ENCODE data around the gene FAM98B.
A peak's percentile ranks its signal among the peaks of the same experiment; 100 is the strongest.

FAM98B gene

GRCh38 chr15:38508647-38509046 is 54.7 kb downstream of the FAM98B start:
- no peak for DNase-seq (ENCODE audit: low read depth)

- no peak for DNase-seq (ENCODE audit: low read depth)
These were observed 55.2 kb downstream of the FAM98B start for GRCh38 chr15:38509152-38509551.

- DNase-seq (ENCODE audit: low read depth): no peak
These were observed 59.0 kb downstream of the FAM98B start for GRCh38 chr15:38512901-38513300.

- no peak for DNase-seq (ENCODE audit: low read depth)
These were observed 60.7 kb downstream of the FAM98B start for GRCh38 chr15:38514601-38515000.

- no peak for DNase-seq (ENCODE audit: low read depth)
These were observed 62.7 kb downstream of the FAM98B start for GRCh38 chr15:38516626-38517025.

GRCh38 chr15:38517312-38517975 is 63.5 kb downstream of the FAM98B start:
- no peak for DNase-seq (ENCODE audit: low read depth)

GRCh38 chr15:38518084-38518483 is 64.2 kb downstream of the FAM98B start:
- no peak for DNase-seq (ENCODE audit: low read depth)

- DNase-seq (ENCODE audit: low read depth): no peak
These were observed 66.1 kb downstream of the FAM98B start for GRCh38 chr15:38520035-38520434.

GRCh38 chr15:38521316-38521715 is 67.4 kb downstream of the FAM98B start:
- no peak for DNase-seq (ENCODE audit: low read depth)

GRCh38 chr15:38522922-38523321 is 69.0 kb downstream of the FAM98B start:
- no peak for DNase-seq (ENCODE audit: low read depth)

GRCh38 chr15:38524156-38524555 is 70.2 kb downstream of the FAM98B start:
- no peak for DNase-seq (ENCODE audit: low read depth)

GRCh38 chr15:38525489-38525888 is 71.6 kb downstream of the FAM98B start:
- DNase-seq (ENCODE audit: low read depth): no peak

- DNase-seq (ENCODE audit: low read depth): no peak
These were observed 72.2 kb downstream of the FAM98B start for GRCh38 chr15:38526158-38526557.

- no peak for DNase-seq (ENCODE audit: low read depth)
These were observed 74.4 kb downstream of the FAM98B start for GRCh38 chr15:38528294-38528693.

- DNase-seq (ENCODE audit: low read depth): no peak
These were observed 76.2 kb downstream of the FAM98B start for GRCh38 chr15:38530113-38530512.

GRCh38 chr15:38531509-38531908 is 77.6 kb downstream of the FAM98B start:
- DNase-seq (ENCODE audit: low read depth): no peak

- no peak for DNase-seq (ENCODE audit: low read depth)
These were observed 78.8 kb downstream of the FAM98B start for GRCh38 chr15:38532728-38533127.

- no peak for DNase-seq (ENCODE audit: low read depth)
These were observed 79.5 kb downstream of the FAM98B start for GRCh38 chr15:38533416-38533915.

- no peak for DNase-seq (ENCODE audit: low read depth)
These were observed 80.0 kb downstream of the FAM98B start for GRCh38 chr15:38533926-38534325.

- DNase-seq (ENCODE audit: low read depth): no peak
These were observed 80.8 kb downstream of the FAM98B start for GRCh38 chr15:38534691-38535090.

- no peak for DNase-seq (ENCODE audit: low read depth)
These were observed 81.7 kb downstream of the FAM98B start for GRCh38 chr15:38535491-38536200.

- DNase-seq (ENCODE audit: low read depth): peak; percentile 92
These were observed 82.3 kb downstream of the FAM98B start for GRCh38 chr15:38536201-38536676.
